Measurements from ENCODE around the gene PRKN. TPM values are rescaled to one million over a fixed set of nuclear protein-coding genes. Genes with fewer than 3 reads are reported as not detected.
A peak's percentile ranks its signal among the peaks of the same experiment; 100 is the strongest.

PRKN gene
- total RNA-seq, 1 experiment from 2014 or later: 2.0 TPM

- no peaks in the 10 kb centered on the region for H3K79me2 ChIP-seq (ENCODE audit: insufficient read depth, low read length)
- no peaks in the 10 kb centered on the region for H3K9me3 ChIP-seq (ENCODE audit: control insufficient read depth, low read depth, low read length)
- no peak overlapping the region for H4K8ac ChIP-seq (replicated peaks; ENCODE audit: insufficient read length, low read depth, low read length)
- Mint-ChIP-seq H3K4me1 (no peaks in the 10 kb centered on the region), H3K27me3 (ENCODE audit: low read depth) (no peaks in the 10 kb centered on the region), H3K9me3 (no peaks in the 10 kb centered on the region), H3K36me3 (ENCODE audit: insufficient read depth in 1 of 3, low read depth in 3 of 3) (no peaks in the 10 kb centered on the region), H3K27ac (peak overlapping the region in 1 of 3 experiments; percentile 87; a peak in 1 of 7 replicates), H3K4me3 (no peak overlapping the region)
- no peak overlapping the region for H3K18ac ChIP-seq (ENCODE audit: insufficient read length, low read depth, low read length)
- no peaks in the 10 kb centered on the region for H3K23me2 ChIP-seq (ENCODE audit: insufficient read length, low read depth, low read length, poor library complexity, severe bottlenecking)
- no peak overlapping the region for H2BK120ac ChIP-seq (ENCODE audit: low read depth, low read length, poor library complexity, severe bottlenecking)
- no peak overlapping the region for H3K23ac ChIP-seq (ENCODE audit: insufficient read length, low read depth, low read length)
- H4K20me1 ChIP-seq (ENCODE audit: control insufficient read depth, insufficient read depth, insufficient read length): no peaks in the 10 kb centered on the region
- no peak overlapping the region for H3K14ac ChIP-seq (ENCODE audit: insufficient read depth, low read length)
- H2BK12ac ChIP-seq (ENCODE audit: insufficient read length, low read depth, low read length): no peak overlapping the region
- no peak overlapping the region for H3K4ac ChIP-seq (ENCODE audit: low read depth, low read length)
- H3K4me2 ChIP-seq (ENCODE audit: insufficient read depth, insufficient read length, low read length): no peak overlapping the region
- no peak overlapping the region for H2BK15ac ChIP-seq (ENCODE audit: low read depth, low read length)
- no peak overlapping the region for H3K27ac ChIP-seq (ENCODE audit: insufficient read length, low read depth, low read length)
- H4K91ac ChIP-seq (ENCODE audit: insufficient read length, low read depth, low read length): no peak overlapping the region
- H3K4me1 ChIP-seq (ENCODE audit: insufficient read depth, low read length): no peaks in the 10 kb centered on the region
- H3K56ac ChIP-seq (ENCODE audit: insufficient read length, low read depth, low read length): no peak overlapping the region
- no peak overlapping the region for H3T11ph ChIP-seq (ENCODE audit: low read length)
- H3K9ac ChIP-seq (ENCODE audit: extremely low read depth, insufficient read length, low read length): no peak overlapping the region
- TF ChIP-seq CTCF (conservative IDR thresholded peaks at IDR 0.05): no peak
- H2BK5ac ChIP-seq (ENCODE audit: insufficient read length, low read length): no peak overlapping the region
- DNase-seq: no peak
- no peak overlapping the region for H2AFZ ChIP-seq (ENCODE audit: low read length)
- H2BK20ac ChIP-seq (ENCODE audit: low read depth, low read length, poor library complexity, severe bottlenecking): no peak overlapping the region
- no peaks in the 10 kb centered on the region for H3K79me1 ChIP-seq (ENCODE audit: insufficient read depth, low read depth, low read length, poor library complexity, severe bottlenecking)
- no CpG with 5 or more reads among the region's 9 CpGs for WGBS (ENCODE audit: extremely low coverage, insufficient read length, low lambda C conversion rate)
- H4K5ac ChIP-seq (ENCODE audit: insufficient read length, low read depth, low read length): no peak overlapping the region
- no peaks in the 10 kb centered on the region for H3K27me3 ChIP-seq (ENCODE audit: insufficient read depth, low read length)
- H2AK5ac ChIP-seq (ENCODE audit: insufficient read length, low read length): no peak overlapping the region
Measured at GRCh38 chr6:162239330-162239729, 488.2 kb downstream of the PRKN start.
